ENCODE measurements around the gene DDX19B. TPM values are rescaled to one million over a fixed set of nuclear protein-coding genes. Genes with fewer than 3 reads are reported as not detected.
"Not testable (repeated sequence)": the region's sequence is repeated elsewhere in the genome, so short reads cannot be mapped to it uniquely, and the experiment has no call there.

DDX19B gene
- 39.0 TPM for polyA plus RNA-seq (2013, experiment 1 of 2)
- polyA plus RNA-seq (2013, experiment 2 of 2): 38.4 TPM

- H2BK5ac ChIP-seq (ENCODE audit: low read depth, low read length, poor library complexity, severe bottlenecking): no peak within 1 kb of the TSS
- H3K4me2 ChIP-seq (ENCODE audit: low read length, poor library complexity, severe bottlenecking): peak within 1 kb of the TSS; percentile 77
- peak within 1 kb of the TSS; percentile 99 for H3K9ac ChIP-seq (ENCODE audit: low read length)
- no peaks in the 10 kb centered on the region for H3K27me3 ChIP-seq (ENCODE audit: control insufficient read depth in 1 of 2, insufficient read depth in 1 of 2, low read length in 2 of 2)
- H3K23ac ChIP-seq (ENCODE audit: low read length in 2 of 2): peak within 1 kb of the TSS in 1 of 2 experiments; percentile 66
- peaks cover 3% of the 10 kb centered on the region for H3K4me1 ChIP-seq (ENCODE audit: control insufficient read depth, insufficient read depth, low read depth, low read length)
- H2BK120ac ChIP-seq (ENCODE audit: low read depth, low read length): peak within 1 kb of the TSS; percentile 37
- H3K36me3 ChIP-seq (ENCODE audit: control insufficient read depth in 1 of 2, insufficient read depth in 2 of 2, low read depth in 1 of 2, low read length in 2 of 2): peaks cover 11 to 16% of the 10 kb centered on the region in 2 experiments
- H2AFZ ChIP-seq (ENCODE audit: low read depth, low read length): peak within 1 kb of the TSS; percentile 96
- peak within 1 kb of the TSS; percentile 79 for H3K27ac ChIP-seq (ENCODE audit: low read length, poor library complexity, severe bottlenecking)
- peak; percentile 74 for DNase-seq
- peaks cover 14% of the 10 kb centered on the region for H3K9me3 ChIP-seq (ENCODE audit: control insufficient read depth, low read length)
- 4% methylated on average over 35 of the region's 37 CpGs for WGBS
- H3K4ac ChIP-seq (ENCODE audit: low read depth in 1 of 2, low read length in 2 of 2): peak within 1 kb of the TSS; percentile 50 to 94
- H4K91ac ChIP-seq (ENCODE audit: low read length): peak within 1 kb of the TSS; percentile 60
- H3K4me3 ChIP-seq (ENCODE audit: insufficient read depth in 1 of 2, low read depth in 1 of 2, low read length in 2 of 2): peak within 1 kb of the TSS; percentile 93 to 99
- peak within 1 kb of the TSS; percentile 99 for H4K8ac ChIP-seq (ENCODE audit: low read length)
- H2AK5ac ChIP-seq (ENCODE audit: low read length, severe bottlenecking): peak within 1 kb of the TSS; percentile 71
- peaks cover 10% of the 10 kb centered on the region for H3K79me1 ChIP-seq (replicated peaks; ENCODE audit: low read length, poor library complexity, severe bottlenecking)
- H3K14ac ChIP-seq (ENCODE audit: low read length in 2 of 2): peak within 1 kb of the TSS in 1 of 2 experiments; percentile 97
- peak within 1 kb of the TSS in 1 of 2 experiments; percentile 86 for H2BK12ac ChIP-seq (ENCODE audit: low read length in 2 of 2)
- peak within 1 kb of the TSS; percentile 65 to 100 for H3K18ac ChIP-seq (ENCODE audit: low read depth in 1 of 2, low read length in 2 of 2)
- H2BK15ac ChIP-seq (ENCODE audit: low read depth, poor library complexity, severe bottlenecking): no peak within 1 kb of the TSS
Measured at GRCh38 chr16:70298988-70299938, at the start of gene DDX19B. Gene DDX19B (plus strand): TSS chr16:70299186. CDS start chr16:70299298, 112 bp downstream.

- H3K79me1 ChIP-seq (replicated peaks; ENCODE audit: low read length, poor library complexity, severe bottlenecking); H3K18ac ChIP-seq (ENCODE audit: low read depth in 1 of 2, low read length in 2 of 2); H3K4me2 ChIP-seq (ENCODE audit: low read length, poor library complexity, severe bottlenecking); H2AFZ ChIP-seq (ENCODE audit: low read depth, low read length); H3K9me3 ChIP-seq (ENCODE audit: control insufficient read depth, low read length); H4K91ac ChIP-seq (ENCODE audit: low read length); H3K27me3 ChIP-seq (ENCODE audit: control insufficient read depth in 1 of 2, insufficient read depth in 1 of 2, low read length in 2 of 2); H2BK5ac ChIP-seq (ENCODE audit: low read depth, low read length, poor library complexity, severe bottlenecking); H3K14ac ChIP-seq (ENCODE audit: low read length in 2 of 2); H3K4ac ChIP-seq (ENCODE audit: low read depth in 1 of 2, low read length in 2 of 2); H3K23ac ChIP-seq (ENCODE audit: low read length in 2 of 2); H3K27ac ChIP-seq (ENCODE audit: low read length, poor library complexity, severe bottlenecking); H2BK120ac ChIP-seq (ENCODE audit: low read depth, low read length); H2AK5ac ChIP-seq (ENCODE audit: low read length, severe bottlenecking); H2BK15ac ChIP-seq (ENCODE audit: low read depth, poor library complexity, severe bottlenecking); H2BK12ac ChIP-seq (ENCODE audit: low read length in 2 of 2); H4K8ac ChIP-seq (ENCODE audit: low read length); DNase-seq: not testable (repeated sequence)
- Histone ChIP-seq H3K36me3 (ENCODE audit: control insufficient read depth in 1 of 2, insufficient read depth in 2 of 2, low read depth in 1 of 2, low read length in 2 of 2) (peaks cover 28 to 40% of the 10 kb centered on the region in 2 experiments), H3K4me1 (ENCODE audit: control insufficient read depth, insufficient read depth, low read depth, low read length) (peaks cover 11% of the 10 kb centered on the region), H3K4me3 (ENCODE audit: insufficient read depth in 1 of 2, low read depth in 1 of 2, low read length in 2 of 2) (peak overlapping the region in 1 of 2 experiments; percentile 55), H3K9ac (ENCODE audit: low read length) (peak overlapping the region; percentile 55)
- WGBS: no CpG with 5 or more reads among the region's 4 CpGs
Measured at GRCh38 chr16:70249697-70250096, 49.3 kb upstream of the DDX19B start.

GRCh38 chr16:70250748-70251628 is 48.0 kb upstream of the DDX19B start:
- 2% methylated on average over 37 of the region's 92 CpGs for WGBS

More at GRCh38 chr16:70250748-70251628, 48.0 kb upstream of the DDX19B start:
- Histone ChIP-seq H3K18ac (ENCODE audit: low read depth in 1 of 2, low read length in 2 of 2) (peak overlapping the region; percentile 52 to 91), H3K79me1 (replicated peaks; ENCODE audit: low read length, poor library complexity, severe bottlenecking) (peaks cover 13% of the 10 kb centered on the region), H3K4me1 (ENCODE audit: control insufficient read depth, insufficient read depth, low read depth, low read length) (peaks cover 13% of the 10 kb centered on the region), H3K14ac (ENCODE audit: low read length in 2 of 2) (peak overlapping the region in 1 of 2 experiments; percentile 92), H2AK5ac (ENCODE audit: low read length, severe bottlenecking) (no peak overlapping the region), H3K27me3 (ENCODE audit: control insufficient read depth in 1 of 2, insufficient read depth in 1 of 2, low read length in 2 of 2) (no peaks in the 10 kb centered on the region), H3K4ac (ENCODE audit: low read depth in 1 of 2, low read length in 2 of 2) (peak overlapping the region; percentile 62 to 98), H3K4me2 (ENCODE audit: low read length, poor library complexity, severe bottlenecking) (peak overlapping the region; percentile 94), H2BK15ac (ENCODE audit: low read depth, poor library complexity, severe bottlenecking) (peak overlapping the region; percentile 33), H3K27ac (ENCODE audit: low read length, poor library complexity, severe bottlenecking) (peak overlapping the region; percentile 7), H2AFZ (ENCODE audit: low read depth, low read length) (peak overlapping the region; percentile 75), H3K36me3 (ENCODE audit: control insufficient read depth in 1 of 2, insufficient read depth in 2 of 2, low read depth in 1 of 2, low read length in 2 of 2) (peaks cover 38 to 52% of the 10 kb centered on the region in 2 experiments), H2BK5ac (ENCODE audit: low read depth, low read length, poor library complexity, severe bottlenecking) (no peak overlapping the region), H4K91ac (ENCODE audit: low read length) (peak overlapping the region; percentile 95), H3K23ac (ENCODE audit: low read length in 2 of 2) (peak overlapping the region in 1 of 2 experiments; percentile 9), H3K9me3 (ENCODE audit: control insufficient read depth, low read length) (no peaks in the 10 kb centered on the region), H2BK12ac (ENCODE audit: low read length in 2 of 2) (peak overlapping the region in 1 of 2 experiments; percentile 31), H2BK120ac (ENCODE audit: low read depth, low read length) (no peak overlapping the region), H3K9ac (ENCODE audit: low read length) (peak overlapping the region; percentile 86), H4K8ac (ENCODE audit: low read length) (peak overlapping the region; percentile 88), H3K4me3 (ENCODE audit: insufficient read depth in 1 of 2, low read depth in 1 of 2, low read length in 2 of 2) (peak overlapping the region; percentile 81 to 86)
- DNase-seq: peak; percentile 53

Data from mesenchymal stem cell (in vitro differentiated cells and primary cell).